Measurements from ENCODE around the gene KAT8.
"Not testable (repeated sequence)": the region's sequence is repeated elsewhere in the genome, so short reads cannot be mapped to it uniquely, and the experiment has no call there.

KAT8 gene

DNA sequence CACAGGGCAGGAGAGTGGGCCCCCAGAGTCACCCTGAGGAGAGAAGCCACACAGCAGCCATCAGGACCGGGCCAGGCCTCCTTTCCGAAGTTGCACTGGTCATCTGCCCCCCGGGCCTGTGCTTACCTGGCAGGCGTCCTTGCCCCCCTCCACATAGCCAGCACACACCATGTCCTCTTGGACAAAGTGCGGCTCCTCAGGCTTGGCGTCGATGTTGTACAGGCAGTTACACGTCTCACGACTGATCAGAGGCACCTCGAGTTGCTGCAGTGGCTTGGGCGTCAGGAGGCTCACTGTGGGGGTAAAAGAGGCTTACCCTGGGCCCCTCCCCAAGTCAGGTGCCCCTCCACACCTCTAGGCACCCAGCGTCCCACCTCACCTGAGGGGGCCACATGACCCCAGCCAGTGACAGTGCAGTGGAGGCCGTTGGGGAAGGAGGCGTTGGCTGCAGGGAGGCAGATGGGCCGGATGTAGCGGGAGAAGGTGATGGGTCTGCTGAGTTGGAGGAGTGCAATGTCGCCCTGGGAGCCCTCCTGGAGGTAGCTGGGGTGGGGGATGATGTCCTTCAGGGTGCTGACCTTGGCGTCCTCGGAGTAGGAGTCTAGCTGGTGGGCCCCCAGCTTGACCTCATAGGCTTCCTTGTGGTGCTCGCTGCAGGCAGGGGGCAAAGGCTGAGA lies 15.0 kb downstream of the KAT8 start:
- DNase-seq, result no peak

DNA sequence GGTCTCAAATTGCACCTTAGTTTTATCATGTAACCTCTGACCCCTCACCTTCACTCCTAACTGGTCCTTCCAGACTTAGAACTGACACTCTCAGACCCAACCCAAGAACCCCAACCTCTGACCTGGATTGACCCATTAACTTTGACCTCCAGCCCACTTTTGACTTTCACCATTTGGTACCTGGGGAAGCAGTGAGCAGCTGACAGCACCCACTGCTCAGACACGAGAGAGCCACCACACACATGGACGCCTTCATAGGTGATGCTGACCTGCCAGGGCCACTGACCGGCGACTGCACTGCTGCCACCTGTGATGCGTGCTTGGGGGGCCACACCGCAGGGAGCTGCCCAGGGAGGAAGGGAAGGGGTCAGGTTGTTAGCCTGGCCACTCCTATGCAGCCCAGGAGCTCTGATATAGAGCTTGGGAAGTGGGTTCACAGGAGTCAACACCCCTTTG lies 15.6 kb downstream of the KAT8 start:
- DNase-seq, result no peak

DNA sequence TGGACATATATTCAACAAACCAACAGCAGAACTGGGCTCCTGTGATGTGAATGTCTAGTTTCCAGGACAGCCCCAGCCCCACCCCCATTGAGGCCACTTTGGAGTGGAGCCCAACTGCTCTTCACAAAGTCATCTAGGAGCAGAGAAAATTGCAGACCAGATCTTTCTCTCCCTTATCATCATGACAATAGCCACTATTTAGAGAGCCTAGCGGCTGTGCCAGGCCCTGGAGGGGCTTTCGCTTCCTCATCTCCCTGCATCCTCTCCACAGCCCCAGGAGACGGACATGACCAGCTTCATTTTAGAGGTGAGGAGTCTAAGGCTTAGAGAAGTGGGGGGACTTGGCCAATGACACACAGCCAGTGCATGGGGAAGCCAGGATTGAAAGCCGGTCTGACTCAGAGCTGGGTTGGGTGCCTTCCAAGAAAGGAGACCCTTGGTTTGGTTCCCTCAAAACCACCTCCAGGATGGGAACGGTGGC lies 16.7 kb downstream of the KAT8 start:
- DNase-seq, result no peak

DNA sequence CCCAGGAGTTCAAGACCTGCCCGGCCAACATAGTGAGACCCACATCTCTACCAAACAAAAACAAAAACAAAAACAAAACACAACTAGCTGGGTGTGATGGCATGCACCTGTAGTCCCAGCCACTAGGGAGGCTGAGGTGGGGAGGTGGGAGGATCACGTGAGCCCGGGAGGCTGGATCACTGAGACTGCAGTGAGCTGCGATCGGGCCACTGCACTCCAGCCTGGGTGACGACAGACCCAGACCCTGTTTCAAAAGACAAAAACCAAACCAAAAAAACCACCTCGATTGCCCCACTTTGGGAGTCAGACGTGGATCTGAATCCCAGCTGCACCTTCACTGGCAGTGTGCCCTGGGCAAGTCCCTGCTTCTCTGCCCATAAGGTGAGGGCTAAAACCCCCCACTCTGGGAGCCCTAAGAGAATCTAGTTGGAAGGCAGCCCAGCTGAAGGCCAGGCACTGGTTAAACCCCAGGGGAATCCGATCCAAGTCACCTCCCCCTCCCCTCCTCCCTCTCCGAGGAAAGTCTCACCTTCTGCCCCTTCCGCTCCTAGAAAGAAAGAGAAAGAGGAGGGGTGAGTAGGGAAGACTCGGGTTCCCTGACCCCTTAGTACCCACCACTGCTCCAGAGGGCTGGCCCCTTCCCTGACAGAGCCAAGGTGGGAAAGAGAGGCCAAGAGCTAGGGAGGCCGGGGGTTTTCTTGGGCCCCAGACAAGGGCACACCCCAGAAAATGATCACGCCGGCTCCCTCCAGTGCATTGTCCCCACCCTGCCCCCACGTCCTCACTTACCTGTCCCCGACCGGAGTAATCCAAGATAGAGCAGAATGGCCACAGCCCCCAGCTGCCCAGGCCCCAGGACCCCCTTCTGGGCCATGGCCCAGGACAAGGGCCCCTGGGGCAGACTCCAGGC lies 17.4 kb downstream of the KAT8 start:
- DNase-seq, result peak in 1 of 2 experiments; percentile 17

DNA sequence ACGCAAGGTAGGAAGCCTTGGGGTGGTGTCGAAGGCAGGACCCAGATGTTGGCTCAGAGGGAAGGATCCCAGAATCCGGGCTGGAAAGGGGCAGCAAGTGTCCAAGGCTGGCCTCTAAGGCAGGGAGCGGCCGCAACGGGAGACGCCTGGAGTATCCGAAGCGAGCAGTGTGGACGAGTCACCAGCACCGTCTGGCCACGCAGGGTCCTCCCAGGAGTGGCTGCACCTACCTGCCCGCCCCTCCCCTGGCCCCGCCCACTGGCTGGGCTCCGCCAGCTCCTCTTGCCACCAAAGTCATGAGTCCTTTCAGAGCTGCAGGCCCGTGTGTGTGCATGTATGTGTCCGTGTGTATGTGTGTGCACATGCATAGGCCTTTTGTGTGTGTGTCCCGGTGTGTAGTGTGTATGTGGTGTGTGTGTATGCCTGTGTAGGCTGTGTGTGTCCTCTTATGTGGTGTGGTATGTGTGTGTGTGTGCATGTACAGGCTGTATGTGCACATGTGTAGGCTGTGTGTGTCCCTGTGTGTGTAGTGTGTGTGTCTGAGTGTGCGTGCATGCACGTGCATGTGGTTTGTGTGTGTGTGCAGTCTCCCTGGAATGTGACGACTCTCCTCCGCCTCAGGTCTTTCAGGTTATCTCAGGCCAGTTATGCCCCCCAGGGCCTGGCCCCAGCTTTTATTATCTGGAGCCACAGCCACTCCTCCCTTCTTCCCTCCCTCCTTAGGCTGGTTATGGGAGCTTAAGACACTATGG lies 18.2 kb downstream of the KAT8 start, which contains the start of gene PRSS8:
TSS of gene PRSS8 (minus strand) at position 193 of the 752 bp plus-strand sequence. CDS start 229 bp downstream, outside the sequence.
- no peak for DNase-seq

DNA sequence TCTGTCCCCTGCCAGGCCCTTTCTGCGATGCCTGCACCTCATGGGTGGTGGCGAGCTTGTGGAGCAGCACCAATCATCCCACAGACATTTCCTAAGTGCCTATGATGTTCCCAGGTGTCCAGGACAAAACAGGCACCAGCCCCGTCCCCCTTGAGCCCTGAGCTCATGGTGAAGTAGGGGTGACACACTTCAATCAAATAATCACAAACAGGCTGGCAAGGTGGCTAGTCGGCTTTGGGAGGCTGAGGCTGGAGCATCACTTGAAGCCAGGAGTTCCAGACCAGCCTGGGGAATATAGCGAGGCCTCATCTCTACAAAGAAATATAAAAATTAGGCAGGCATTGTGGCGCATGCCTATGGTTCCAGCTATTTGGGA lies 18.8 kb downstream of the KAT8 start:
- no peak for DNase-seq

DNA sequence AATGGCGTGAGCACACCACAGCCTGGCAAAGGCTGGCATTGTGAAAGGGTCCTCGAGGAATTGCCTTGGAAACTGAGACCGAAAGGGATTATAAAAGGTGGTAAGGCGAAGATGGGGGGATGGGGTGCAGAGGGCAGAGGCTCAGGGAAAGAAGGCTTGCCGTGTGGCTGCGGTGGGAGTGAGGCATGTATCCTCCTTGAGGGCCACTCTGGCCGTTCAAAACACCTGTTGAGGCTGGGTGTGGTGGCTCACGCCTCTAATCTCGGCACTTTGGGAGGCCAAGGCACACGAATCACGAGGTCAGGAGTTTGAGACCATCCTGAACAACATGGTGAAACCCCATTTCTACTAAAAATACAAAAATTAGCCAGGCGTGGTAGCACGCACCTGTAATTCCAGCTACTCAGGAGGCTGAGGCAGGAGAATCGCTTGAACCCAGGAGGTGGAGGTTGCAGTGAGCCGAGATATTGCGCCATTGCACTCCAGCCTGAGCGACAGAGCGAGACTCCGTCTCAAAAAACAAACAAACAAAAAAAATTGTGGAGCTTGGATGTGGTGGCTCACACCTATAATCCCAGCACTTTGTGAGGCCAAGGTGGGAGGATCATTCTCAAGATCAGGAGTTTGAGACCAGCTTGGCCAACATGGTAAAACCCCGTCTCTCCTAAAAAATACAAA lies 19.5 kb downstream of the KAT8 start:
- not testable (repeated sequence) for DNase-seq

DNA sequence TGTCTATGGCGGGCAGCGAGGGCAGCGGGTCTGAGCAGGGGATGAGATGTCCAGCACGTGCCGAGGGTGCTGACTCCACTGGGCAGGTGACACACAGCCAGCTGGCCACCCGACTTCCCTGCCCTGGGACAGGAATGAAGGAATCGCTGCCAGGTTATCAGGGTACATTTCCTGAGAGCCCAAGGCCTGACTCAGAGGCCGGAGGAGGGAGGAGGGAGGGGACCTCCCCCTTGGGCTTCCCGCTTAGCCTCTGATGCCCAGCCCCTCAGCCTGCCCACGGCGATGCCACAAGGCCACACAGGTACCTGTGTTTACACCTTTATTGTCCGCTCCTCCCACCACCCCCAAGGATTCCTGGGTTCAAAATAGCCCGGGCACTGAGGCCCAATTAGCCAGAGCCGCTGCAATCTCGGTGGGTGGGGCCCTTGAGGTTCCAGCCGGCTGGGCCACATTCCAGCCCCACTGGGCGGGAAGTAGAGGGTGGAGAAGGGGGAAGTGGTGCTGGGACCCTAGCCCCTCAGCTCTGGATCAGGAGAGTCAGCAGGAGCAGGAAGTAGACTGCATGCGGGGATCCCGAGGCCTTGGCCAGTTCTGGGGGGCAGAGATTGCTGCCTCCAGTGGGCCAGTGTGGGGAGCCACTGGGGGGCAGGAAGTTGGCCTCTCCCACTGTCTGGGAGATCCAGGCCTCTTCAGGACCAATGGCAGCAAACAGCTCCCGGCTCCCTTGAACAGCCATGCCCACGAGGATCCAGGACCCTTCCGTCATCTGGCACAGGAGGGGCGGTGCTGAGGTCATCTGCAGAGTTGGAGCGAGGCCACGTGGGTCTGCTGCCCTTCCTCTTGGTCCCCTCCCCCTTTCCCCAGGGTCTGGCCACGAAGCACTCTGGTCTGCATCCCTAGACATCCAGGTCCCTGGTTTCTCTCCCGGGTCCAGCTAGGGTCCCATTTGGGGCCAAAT lies 21.4 kb downstream of the KAT8 start:
- no peak for DNase-seq

DNA sequence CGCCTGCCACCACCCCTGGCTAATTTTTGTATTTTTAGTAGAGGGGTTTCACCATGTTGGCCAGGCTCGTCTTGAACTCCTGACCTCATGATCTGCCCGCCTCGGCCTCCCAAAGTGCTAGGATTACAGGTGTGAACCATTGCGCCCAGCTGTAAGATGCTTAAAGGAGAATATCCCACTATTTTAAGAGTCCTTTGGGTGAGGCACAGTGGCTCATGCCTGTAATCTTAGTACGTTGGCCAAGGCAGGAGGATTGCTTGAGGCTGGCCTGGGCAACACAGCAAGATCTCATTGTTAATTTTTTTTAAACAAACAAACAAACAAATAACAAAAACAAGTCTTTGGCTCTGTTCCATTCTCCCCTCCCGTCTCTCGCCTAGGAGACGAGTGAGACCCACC lies 23.6 kb downstream of the KAT8 start:
- DNase-seq, result not testable (repeated sequence)

DNA sequence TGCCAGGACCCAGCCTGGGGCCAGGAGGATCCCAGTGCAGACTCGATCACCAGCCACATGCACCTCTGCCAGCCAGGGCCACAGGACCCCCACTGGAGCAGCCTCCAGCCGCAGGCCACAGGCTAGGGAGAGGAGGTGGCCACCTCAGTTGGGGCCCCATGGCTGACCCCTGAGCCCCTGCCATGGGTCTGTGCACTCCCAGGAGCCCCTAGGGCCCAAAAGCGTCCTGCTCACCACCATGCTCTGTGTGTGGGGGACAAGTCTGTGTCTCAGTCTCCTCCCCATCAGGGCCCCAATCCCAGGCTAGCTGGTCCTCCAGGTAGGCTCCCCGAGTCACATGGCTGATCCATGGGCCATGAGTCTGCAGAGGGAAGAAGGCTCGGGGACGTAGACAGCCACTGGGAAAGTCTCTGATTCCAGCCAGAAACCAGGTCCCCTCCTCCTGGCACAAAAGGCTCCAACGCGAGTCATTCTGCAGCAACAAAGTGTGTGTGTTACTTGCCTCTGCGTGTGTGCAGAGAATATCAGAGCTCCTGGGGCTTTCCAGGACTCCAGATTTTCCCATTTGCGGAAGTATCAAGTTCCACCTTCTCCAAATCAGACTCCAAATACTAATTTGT lies 24.1 kb downstream of the KAT8 start:
- no peak for DNase-seq

DNA sequence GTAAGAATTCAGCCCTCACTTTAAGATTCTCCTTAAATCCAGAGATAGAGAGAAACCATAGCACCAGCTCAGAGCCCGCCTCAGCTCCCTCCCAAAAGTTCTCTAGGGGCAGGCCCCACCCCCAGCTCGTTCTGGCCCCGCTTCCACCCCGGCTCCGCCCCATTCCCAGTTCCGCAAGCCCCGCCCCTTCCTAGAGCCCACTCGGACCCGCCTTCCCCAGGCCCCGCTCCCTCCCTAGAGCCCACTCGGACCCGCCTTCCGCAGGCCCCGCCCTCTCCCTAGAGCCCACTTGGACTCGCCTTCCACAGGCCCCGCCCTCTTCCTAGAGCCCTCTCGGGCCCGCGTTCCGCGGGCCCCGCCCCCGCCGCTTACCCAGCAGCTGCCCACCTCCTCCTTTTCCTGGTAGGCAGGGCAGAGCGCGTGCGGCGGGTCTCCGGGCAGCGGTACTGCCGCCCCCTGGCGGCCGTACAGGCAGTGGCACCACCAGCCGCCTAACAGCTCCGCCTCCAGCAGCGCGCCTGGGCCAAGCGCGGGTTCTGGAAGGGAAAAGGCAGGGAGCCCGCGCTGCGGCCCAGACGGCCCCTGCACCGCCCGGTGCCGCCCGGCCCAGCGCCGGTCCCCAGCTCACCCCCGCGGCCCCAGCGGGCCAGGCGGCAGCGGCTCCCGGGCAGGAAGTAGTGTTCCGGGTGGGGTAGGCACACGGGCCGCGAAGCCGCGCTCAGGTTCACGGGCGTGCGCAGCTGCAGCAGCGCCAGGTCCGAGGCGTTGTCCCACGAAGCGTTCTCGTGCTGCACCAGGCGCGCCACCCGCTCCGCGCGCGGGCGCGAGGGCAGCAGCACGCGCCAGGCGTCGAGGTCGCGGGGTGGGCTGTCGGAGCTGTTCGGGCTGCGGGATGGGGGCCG lies 24.9 kb downstream of the KAT8 start:
- peak; percentile 97 to 99 for DNase-seq

DNA sequence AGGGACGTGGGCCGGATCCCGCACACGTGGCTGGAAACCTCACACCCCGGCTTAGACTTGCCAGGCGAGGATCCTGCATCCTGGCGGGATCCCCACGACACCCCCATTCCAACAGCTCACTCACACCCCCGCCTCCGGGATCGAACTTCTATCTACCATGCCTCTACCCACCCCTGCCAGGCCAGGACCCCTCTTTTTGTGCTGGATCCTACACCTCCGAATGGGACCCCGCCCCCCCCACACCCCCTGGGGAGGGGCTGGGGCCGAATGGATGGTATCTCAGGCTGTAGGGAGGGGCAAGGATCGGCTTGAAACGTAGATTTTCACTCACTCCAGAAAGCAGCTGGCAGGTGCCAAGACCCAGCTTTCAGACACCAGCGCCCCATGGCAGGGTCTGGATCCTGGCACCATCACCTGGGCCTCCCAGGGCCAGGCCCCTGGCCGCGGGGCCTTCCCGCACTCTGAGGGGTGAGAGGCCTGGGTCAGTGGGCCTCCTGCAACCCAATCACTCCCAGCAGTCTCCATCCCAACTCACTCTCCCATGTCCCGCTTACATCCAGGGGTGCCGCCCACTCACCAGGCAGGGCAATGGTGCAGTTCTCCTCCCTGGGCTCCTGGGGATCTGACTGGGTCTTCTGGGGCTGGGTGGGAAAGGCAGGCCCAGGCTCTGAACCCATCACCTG lies 25.7 kb downstream of the KAT8 start:
- no peak for DNase-seq

DNA sequence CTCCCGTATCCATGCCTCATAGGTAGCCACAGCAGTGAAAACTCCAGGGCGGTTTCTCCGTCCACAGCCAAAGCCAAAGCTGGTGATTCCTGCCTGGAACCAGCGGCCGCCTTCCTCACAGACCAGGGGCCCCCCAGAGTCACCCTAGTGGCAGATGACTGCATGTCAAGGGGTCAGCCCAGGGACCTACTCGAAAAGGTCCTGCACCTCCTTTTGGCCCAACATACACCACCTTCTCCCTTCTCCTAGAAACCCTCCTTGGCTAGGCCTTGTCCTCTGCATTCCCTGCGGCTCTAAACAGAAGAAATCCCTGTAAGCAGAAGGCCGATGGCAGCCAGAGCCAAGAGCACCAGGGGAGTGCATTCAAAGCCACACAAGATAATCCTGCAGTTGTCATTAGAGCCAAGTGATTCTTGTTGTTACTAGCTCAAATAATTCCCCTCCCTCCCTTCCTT lies 26.3 kb downstream of the KAT8 start:
- no peak for DNase-seq

DNA sequence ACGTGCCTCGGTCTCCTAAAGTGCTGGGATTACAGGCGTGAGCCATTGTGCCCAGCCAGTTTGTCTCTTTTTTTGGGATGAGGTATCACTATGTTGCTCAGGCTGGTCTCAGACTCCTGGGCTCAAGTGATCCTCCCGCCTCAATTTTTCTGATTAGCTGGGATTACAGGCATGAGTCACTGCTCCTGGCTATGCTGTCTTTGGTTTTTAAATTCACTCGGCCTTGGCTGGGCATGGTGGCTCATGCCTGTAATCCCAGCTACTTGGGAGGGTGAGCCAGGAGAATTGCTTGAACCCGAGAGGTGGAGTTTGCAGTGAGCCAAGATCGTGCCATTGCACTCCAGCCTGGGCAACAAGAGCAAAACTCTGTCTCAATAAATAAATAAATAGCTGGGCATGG lies 27.0 kb downstream of the KAT8 start:
- not testable (repeated sequence) for DNase-seq

DNA sequence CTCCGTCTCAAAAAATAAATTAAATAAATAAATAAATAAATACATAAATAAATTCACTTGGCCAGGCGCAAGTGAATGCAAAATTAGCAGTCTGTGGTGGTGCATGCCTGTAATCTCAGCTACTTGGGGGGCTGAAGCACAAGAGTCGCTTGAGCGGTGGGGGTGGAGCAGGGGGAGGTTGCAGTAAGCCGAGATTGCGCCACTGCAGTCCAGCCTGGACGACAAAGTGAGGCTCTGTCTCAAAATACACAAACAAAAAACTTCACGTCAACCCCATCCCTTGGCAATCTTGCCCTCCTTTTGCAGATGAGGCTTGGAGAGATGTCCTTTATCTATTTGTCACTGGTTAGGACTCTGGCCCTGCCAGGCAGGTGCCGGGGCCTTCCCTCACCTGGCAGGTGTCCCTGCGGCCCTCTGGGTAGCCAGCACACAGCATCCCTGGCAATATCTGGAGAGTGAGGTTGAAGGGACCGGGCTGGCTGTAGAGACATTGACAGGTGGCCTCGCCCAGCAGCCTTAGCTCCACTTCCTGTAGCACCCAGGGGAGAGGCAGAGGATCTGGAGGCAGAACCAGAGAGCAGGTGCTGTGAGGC lies 28.0 kb downstream of the KAT8 start:
- no peak for DNase-seq

DNA sequence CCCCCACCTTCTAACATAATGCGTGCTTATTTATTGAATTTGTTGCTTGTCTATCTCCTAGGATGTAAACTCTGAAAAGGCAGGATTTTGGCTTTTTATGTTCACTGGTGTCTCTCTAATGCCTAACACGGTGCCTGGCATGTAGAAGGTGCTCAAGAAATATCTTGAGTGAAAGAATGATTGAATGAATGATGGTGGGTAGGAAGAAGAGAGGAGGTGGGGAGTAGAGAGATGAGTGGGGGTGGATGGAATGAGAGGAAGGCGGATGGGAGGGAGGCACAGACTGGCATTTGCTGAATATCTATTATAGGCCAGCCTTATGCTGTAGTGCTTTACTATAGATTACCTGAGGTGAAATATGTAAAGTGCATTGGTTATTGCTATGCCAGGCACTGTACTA lies 30.1 kb downstream of the KAT8 start:
- no peak for DNase-seq

DNA sequence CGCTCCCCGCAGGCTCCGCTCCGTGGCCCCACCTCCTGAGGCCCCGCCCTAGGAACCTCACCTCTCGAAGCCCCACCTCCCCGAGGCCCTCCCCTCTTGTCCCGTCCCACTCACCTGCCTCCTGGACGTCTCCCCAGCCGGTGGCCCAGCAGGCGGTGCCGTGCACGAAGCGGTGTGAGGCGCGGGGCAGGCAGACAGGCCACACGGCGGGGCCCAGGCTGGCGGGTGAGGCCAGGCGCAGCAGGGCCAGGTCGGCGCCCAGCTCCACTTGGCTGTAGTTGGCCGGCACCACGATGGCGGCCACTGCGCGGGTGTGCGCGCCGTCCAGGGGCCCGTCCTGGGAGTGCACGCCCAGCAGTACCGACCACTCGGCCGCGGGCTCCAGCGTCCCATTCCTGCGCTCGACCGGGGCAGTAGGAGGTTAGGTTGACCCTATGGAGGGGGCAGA lies 30.8 kb downstream of the KAT8 start:
- DNase-seq, result no peak

DNA sequence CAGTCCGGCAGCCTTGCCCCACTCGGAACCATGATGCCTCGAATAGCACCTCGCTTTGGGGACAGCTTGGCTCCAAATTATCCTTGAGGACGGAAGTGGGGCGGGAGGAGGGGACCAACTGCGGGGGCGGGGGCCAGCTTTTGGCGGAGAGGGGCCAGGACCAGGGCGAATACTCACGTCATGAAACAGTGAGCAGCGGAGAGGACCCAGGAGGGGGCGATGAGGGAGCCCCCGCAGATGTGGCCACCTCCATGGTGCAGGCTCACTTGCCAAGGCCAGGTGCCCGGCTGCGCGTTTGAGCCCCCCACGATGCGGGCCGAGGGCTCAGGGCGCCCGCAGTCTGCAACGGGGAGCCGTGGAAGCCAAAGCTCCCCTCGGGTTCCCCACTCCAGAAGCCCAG lies 31.4 kb downstream of the KAT8 start:
- DNase-seq, result no peak

DNA sequence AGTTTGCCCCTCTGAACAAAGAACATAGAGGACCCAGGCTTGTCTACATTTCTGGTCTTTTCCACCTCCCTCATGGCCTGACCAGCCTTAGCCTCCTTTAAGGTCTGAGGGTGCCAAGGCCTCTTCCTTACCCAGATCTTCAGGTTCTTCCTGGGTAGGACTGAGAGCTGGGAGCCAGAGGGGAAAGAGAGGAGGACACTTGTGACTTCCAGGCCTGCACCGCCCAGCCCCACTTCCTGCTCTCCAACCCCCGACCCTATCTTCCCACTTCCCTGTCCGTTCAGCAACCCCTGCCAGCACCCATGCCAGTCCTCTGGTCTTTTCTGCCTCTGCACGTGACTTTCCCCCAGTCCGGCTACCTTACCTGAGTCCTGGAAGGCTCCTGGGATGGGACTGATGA lies 31.9 kb downstream of the KAT8 start:
- no peak for DNase-seq

Data from NCI-H446 (cell line).